HTR-8/SVneo (cell line): ENCODE data around the gene JAM3.
"Not testable (repeated sequence)": the region's sequence is repeated elsewhere in the genome, so short reads cannot be mapped to it uniquely, and the experiment has no call there.

Source experiments
- DNase-seq: peaks from one replicate; pipeline ENCODE4 v3.0.0; 2011; ENCODE audit warnings: low spot score, mixed read lengths; ENCODE audit not compliant: insufficient read length
- FAIRE-seq: peaks from 2 replicates; lab custom pipeline; 2011; peaks lifted over from hg19 to GRCh38; lab: Jason Lieb, UNC

JAM3 gene

DNA sequence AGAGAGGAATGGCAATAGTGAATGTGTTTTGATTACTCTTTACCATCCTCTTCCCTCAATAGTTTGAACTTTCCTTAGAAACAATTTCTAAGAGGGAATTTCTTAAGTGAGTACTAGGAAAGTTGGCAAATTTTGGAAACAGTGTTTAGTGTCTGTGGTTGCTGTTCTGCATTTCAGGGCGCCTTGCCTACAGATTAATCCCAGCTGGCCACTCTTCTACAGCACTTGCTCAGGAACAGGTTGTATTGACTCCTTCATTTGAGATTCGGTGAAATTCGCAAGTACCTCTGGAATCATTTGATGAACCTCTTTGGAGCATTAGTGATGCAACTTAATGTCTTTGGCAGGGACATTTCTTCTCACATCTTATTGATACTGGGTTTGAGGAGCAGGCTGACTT, 28.3 kb downstream of the JAM3 start:
- FAIRE-seq (no peak), DNase-seq (no peak)

- no peak for DNase-seq
- no peak for FAIRE-seq
Measured at GRCh38 chr11:134098566-134099184, 29.8 kb downstream of the JAM3 start.

- DNase-seq = no peak
- no peak for FAIRE-seq
Measured at GRCh38 chr11:134100171-134100570, 31.3 kb downstream of the JAM3 start.

DNA sequence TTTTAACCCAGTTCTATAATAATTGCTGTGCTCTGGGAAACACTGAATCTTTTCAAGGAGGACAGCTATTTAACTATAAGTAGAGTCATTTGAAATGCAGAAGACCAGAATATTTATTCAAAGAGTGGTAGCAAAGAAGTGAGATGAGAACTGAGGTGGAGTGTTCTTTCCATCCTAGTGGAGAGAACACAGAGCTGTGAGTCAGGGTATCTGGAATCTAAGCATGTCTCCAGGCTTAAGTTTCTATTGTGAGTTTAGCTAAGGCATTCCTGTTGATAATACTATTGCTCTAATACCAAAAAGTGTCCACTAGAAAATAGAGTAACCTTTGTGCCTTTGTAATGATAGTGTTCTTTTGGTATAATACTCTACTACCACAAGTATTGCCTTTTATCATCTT, 32.4 kb downstream of the JAM3 start:
- FAIRE-seq (no peak), DNase-seq (no peak)

DNA sequence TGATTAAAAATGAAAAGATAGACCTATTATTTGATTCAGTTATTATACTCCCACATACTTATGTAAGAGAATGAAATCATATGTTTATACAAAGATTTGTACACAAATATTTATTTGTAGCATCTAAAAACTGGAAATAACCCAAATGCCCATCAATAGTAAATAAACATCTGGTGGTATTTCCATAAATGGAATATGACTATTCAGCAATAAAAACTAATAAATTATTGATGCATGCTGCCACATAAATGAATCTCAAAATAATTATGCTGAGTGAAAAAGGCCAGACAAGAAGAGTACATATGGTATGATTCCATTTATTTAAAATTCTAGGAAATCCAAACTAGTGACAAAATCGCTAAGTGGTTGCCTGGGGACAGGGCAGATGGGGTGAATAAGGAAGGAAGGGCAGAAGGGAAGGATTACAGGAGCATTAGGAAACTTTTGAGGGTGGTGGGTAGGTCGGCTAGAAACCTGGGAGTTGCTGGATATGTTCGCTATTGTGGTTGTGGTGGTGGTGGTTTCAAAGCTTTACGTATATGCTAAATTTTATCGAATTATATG, 41.5 kb downstream of the JAM3 start:
- no peak for FAIRE-seq
- no peak for DNase-seq

DNA sequence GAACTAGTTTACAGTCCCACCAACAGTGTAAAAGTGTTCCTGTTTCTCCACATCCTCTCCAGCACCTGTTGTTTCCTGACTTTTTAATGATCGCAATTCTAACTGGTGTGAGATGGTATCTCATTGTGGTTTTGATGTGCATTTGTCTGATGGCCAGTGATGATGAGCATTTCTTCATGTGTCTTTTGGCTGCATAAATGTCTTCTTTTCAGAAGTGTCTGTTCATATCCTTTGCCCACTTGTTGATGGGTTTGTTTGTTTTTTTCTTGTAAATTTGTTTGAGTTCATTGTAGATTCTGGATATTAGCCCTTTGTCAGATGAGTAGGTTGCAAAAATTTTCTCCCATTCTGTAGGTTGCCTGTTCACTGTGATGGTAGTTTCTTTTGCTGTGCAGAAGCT, 44.9 kb downstream of the JAM3 start:
- not testable (repeated sequence) for FAIRE-seq, DNase-seq

- no peak for FAIRE-seq
Measured at GRCh38 chr11:134116210-134116609, 47.3 kb downstream of the JAM3 start.

DNA sequence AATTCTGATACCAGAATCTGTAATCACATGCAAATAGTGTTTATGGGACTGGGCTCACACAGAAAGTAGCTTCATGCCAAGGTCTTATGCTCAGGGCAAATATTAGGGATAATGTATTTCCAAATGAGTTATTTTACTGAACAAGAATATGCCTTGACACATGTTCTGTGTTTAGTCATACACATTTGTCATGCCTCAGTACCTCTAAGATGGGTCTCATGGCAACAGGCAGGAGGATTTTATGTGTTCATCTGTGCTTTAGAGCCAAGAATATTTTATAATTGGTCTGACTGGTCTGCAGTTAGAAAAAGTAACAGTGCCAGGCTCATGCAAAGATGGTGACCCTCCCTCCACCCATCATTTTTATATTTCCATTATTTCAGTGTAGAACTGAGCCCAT, 49.1 kb downstream of the JAM3 start:
- DNase-seq = no peak
- FAIRE-seq = no peak

More at GRCh38 chr11:134116210-134116609, 47.3 kb downstream of the JAM3 start:
- no peak for DNase-seq

GRCh38 chr11:134119094-134119493, 50.2 kb downstream of the JAM3 start:
- no peak for DNase-seq
- FAIRE-seq = no peak

- no peak for FAIRE-seq
- DNase-seq = no peak
Measured at GRCh38 chr11:134120143-134120850, 51.4 kb downstream of the JAM3 start.

GRCh38 chr11:134120921-134121526, 52.2 kb downstream of the JAM3 start:
- FAIRE-seq = no peak
- DNase-seq = no peak

DNA sequence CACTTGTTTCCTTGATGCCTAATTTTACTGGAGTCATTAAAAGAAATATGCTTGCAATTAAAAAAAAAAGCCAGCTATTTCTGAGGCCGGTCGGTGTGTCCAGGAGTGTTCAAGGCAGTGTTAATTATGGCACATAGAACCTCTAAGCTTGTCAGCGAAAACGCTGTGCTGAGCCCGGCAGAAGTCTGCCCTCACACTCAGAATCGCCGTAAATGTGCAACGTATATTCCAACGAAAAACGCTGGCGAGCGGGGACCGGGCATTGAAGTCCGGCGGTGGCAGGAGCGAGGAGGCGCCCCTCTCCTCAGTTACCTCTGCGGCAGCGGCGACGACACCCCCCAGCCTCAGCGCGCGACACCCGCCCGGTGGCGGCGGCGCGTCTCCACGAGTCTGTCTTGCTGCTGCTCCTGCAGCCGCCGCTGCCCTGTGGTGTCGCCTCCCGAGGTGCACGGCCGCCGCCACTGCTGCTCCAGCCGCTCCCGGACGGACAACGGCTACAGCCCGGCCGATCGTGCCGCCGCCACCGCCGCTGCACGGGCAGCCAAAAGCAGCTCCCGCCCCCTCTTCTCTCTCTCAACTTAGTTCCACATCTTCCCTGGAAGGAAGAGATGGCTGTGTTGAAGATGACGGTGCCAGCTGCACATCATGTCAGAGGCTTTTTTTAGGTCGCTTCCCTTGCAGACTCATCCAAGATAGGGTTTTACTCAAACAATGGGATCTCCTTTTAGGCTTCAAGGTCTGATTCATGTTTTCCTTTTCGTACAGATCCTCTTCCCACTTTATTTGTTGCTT, 56.0 kb downstream of the JAM3 start:
- FAIRE-seq (no peak), DNase-seq (no peak)

- FAIRE-seq = no peak
- no peak for DNase-seq
Measured at GRCh38 chr11:134125507-134125906, 56.6 kb downstream of the JAM3 start.

DNA sequence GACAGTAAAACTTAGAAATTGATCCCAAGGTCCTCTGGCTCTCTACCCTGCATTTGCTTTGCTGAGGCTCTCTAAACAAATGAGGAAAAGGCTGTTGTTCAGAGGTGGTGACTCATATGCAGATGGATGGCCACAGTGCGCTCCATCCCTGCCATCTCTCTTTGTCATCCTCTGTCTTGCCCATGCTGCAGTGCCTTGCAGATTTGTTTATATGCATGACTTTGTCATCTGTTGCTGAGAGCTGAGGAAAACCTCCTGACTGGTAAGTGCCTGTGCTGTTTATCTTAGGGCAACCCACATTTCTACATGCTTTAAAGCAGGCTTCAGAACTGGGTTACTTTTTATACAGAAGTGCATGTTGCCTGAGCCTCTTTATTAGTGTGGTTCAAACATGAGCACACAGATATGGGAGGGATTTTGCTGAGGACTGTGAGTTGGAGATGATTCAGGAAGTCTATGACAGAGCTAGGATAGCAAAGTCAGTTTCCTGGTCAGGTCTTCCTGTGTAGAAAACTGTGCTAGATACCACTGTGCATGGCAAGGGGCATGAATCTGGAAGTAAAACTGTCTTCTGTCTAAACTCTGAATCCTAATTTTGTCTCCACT, 57.4 kb downstream of the JAM3 start:
- DNase-seq = peak; percentile 27
- FAIRE-seq = no peak

- no peak for FAIRE-seq
- DNase-seq = no peak
Measured at GRCh38 chr11:134131628-134132244, 62.9 kb downstream of the JAM3 start.

GRCh38 chr11:134132808-134133207, 63.9 kb downstream of the JAM3 start:
- FAIRE-seq (no peak), DNase-seq (no peak)

GRCh38 chr11:134134167-134134566, 65.3 kb downstream of the JAM3 start:
- FAIRE-seq (no peak), DNase-seq (no peak)

DNA sequence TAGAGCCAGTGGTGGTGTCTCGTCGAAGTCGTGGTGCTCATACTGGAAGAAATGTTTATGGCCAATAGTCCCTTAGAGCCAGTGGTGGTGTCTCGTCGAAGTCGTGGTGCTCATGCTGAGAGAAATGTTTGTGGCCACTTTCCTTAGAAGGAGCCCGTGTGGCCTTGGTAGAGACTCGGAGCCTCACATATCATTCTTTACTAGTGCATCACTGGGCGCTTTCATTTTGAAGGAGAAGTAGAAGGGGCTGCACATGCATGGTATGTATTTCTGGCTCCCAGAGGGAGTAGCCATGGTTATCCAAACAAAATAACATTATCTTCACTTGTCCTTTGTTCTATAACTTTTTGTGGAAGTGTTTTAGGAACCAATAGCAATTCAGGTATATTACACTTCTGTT, 69.5 kb downstream of the JAM3 start:
- FAIRE-seq (no peak), DNase-seq (no peak)

GRCh38 chr11:134139303-134139872, 70.5 kb downstream of the JAM3 start:
- DNase-seq = no peak
- FAIRE-seq = no peak
